Midbrain (tissue), 1 donor: Measurements from ENCODE around the gene GOLGA6L24.
"Not testable (repeated sequence)": the region's sequence is repeated elsewhere in the genome, so short reads cannot be mapped to it uniquely, and the experiment has no call there.

Experiments used
- DNase-seq: peaks from one replicate; lab custom pipeline; 2025; lab: John Stamatoyannopoulos, UW

The GOLGA6L24 gene, protein sequence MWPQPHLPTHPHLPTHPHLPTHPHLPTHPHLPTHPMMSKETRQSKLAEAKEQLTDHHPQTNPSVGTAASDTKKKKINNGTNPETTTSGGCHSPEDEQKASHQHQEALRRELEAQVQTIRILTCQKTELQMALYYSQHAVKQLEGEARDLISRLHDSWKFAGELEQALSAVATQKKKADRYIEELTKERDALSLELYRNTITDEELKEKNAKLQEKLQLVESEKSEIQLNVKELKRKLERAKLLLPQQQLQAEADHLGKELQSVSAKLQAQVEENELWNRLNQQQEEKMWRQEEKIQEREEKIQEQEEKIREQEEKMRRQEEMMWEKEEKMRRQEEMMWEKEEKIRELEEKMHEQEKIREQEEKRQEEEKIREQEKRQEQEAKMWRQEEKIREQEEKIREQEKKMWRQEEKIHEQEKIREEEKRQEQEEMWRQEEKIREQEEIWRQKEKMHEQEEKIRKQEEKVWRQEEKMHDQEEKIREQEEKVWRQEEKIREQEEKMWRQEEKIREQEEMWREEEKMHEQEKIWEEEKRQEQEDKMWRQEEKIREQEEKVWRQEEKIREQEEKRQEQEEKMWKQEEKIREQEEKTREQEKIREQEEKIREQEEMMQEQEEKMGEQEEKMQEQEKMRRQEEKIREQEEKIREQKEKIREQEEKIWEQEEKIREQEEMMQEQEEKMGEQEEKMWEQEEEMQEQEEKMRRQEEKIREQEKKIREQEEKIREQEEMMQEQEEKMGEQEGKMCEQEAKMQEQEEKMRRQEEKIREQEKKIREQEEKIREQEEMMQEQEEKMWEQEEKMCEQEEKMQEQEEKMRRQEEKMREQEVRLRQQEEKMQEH

GRCh38 chr15:28357984-28358383, at the start of gene GOLGA6L24:
Gene GOLGA6L24 (minus strand): TSS chr15:28358084. CDS start chr15:28358023, 61 bp downstream.
- DNase-seq, result not testable (repeated sequence)

GRCh38 chr15:28402774-28403435, 45.0 kb upstream of the GOLGA6L24 start:
- not testable (repeated sequence) for DNase-seq

- not testable (repeated sequence) for DNase-seq
These were observed 38.1 kb upstream of the GOLGA6L24 start for GRCh38 chr15:28396022-28396421.

- not testable (repeated sequence) for DNase-seq
These were observed 22.2 kb upstream of the GOLGA6L24 start for GRCh38 chr15:28380053-28380452.

- not testable (repeated sequence) for DNase-seq
These were observed 20.5 kb upstream of the GOLGA6L24 start, which contains the start of gene GOLGA8F for GRCh38 chr15:28378364-28378763. Gene GOLGA8F (plus strand): TSS chr15:28378664. CDS start chr15:28378762, 98 bp downstream.

- DNase-seq, result not testable (repeated sequence)
These were observed 7.6 kb upstream of the GOLGA6L24 start for GRCh38 chr15:28365502-28365901.

DNA sequence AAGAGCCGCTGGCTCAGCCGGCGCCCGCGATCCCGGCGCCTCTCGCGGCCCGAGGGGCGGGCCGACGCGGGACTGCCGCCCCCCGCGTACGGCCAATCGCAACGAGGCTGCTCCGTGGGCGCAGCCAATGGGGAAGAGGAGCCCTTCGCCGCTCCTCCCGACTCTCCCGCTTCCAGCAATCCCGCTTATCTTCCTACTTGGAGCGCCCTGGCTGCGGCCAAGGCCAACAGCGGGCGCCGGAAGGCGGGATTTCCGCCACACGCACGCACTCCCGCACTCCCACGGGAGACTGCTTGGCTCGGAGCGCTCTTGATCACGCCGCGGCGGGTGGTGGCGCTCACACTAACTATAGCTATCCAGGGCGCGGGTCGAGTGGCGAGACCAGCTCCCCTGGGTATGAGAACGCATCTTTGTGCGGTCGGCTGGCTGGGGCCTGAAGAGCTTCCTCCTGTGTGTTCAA, 35.7 kb downstream of the GOLGA6L24 start, which contains the start of gene HERC2:
Gene HERC2, minus strand, starts transcription at position 51 of the 460 bp plus-strand sequence. CDS start 746 bp downstream, outside the sequence.
- DNase-seq, result not testable (repeated sequence)

GRCh38 chr15:28321358-28322078, 36.4 kb downstream of the GOLGA6L24 start:
- not testable (repeated sequence) for DNase-seq

DNA sequence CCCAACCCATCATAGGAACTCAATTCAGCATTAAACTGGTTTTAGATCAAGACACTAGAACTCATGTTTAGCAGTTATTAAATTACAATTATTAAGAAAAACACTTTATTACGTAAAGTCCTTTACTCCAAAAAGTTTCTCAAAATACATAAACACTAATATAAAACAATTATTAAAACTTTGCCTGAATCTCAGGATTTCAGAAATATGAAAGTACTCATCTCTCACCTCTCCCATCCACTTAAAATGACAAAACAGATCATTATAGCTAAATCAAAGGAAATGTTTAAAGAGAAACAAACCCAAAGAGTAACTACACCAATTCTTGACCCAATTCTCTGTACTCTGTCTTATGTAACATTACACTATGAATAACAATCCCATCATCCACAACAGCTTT, 38.2 kb downstream of the GOLGA6L24 start:
- DNase-seq, result not testable (repeated sequence)

DNA sequence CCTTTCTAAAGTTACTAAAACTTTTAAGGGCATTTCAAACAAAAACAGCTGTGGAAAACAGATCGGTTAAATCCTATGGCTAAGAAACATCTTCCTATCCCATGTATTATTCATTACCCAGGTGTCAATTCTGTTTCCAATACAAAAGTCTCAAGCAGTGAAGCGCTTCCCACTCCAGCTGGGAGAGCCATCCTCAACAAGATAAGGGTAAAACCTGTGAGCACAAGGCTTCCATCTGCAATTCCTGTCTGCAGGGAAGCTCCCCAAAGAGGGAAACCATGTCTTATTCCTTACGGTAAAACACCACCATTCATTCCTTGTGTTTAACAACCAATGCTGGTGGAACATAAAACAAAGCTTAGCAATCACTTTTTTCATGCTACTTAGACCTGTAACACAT, 39.1 kb downstream of the GOLGA6L24 start:
- not testable (repeated sequence) for DNase-seq

DNA sequence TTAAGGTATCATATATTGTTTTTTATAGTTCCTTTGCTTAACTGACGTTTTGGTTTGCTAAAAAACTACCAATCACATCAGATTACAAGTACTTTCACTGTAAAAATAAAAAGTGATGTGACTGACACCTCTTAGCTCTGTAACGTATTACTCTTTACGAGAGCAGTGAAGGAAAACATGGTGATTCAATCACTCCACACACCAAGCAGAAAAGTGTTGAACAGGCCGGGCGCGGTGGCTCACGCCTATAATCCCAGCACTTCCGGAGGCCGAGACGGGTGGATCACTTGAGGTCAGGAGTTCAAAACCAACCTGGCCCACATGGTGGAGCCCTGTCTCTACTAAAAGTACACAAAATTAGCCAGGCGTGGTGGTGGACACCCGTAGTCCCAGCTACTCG, 39.8 kb downstream of the GOLGA6L24 start:
- DNase-seq, result not testable (repeated sequence)

DNA sequence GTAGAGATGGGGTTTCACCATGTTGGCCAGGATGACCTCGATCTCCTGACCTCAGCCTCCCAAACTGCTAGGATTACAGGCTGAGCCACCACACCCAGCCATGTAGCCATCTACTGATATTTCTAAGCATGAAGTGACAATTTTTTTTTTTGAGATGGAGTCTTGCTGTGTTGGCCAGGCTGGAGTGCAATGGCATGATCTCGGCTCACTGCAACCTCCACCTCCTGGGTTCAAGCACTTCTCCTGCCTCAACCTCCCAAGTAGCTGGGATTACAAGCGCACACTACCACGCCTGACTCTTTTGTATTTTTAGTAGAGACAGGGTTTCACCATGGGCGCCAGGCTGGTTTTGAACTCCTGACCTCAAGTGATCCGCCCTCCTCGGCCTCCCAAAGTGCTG, 40.9 kb downstream of the GOLGA6L24 start:
- not testable (repeated sequence) for DNase-seq

- DNase-seq, result not testable (repeated sequence)
These were observed 47.4 kb downstream of the GOLGA6L24 start for GRCh38 chr15:28310454-28310853.

- not testable (repeated sequence) for DNase-seq
These were observed 49.2 kb downstream of the GOLGA6L24 start for GRCh38 chr15:28308718-28309117.
